GM03348 (cell line): ENCODE measurements around the gene SEL1L2.

Source experiments
- DNase-seq: peaks from one replicate; pipeline ENCODE4 v3.0.0; 2012; ENCODE audit warnings: low spot score

The SEL1L2 gene

DNA sequence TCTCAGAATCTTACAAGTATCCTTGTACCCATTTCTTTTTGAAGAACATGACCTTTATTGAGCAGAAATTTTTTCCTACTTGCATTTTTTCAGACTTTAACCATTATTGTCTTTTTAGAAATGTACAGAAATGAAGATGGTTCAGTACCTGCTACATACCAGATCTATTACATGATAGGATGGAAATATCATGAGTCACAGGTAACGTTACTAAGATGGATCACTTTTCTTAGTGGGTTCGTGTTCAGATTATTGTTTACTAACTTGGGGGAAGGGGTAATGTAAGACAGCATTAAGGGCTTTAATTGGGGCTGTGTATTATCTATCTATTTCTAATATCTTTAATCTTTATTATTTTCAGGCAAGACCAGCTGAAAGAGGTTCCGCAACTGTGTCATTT lies 173.7 kb downstream of the SEL1L2 start:
- no peak for DNase-seq

DNA sequence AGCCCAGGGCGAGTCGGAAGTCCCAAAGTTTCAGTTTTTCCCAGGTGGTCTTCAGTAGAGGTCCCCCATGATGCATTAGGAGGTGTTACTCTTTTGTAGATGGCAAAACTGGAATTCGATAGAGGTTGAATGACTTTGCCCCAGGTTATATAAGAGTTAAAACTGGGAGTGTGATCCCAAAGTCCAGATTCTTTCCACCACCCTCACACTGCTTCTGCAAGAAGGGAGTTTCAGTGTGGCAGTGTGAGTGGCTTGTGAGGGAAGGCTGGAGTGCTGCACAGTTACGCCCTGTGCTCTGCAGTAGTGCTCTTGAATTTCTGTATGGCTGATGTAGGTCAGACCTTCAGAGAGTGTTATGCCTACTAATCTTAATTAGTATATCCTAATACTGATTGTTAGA lies 175.7 kb downstream of the SEL1L2 start:
- DNase-seq, result no peak

DNA sequence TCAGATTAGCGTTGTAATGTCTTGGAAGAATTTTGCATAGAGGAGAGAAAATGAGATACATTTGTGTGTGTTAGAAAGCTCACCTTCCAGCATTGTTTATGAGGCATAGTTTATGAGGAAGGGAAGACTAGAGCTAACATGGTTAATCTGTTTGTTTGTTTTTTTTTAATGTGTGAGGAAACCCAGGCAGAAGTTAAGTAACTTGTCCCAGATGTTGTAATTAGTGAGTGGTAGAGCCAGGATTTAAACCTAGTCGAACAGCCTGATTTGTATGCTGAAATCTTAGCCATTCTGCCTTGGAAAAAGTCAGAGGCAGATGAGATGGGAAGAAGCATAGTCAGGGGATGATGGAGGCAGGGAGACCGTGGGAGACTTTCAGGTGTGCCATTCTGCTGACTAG lies 176.5 kb downstream of the SEL1L2 start:
- DNase-seq, result no peak

DNA sequence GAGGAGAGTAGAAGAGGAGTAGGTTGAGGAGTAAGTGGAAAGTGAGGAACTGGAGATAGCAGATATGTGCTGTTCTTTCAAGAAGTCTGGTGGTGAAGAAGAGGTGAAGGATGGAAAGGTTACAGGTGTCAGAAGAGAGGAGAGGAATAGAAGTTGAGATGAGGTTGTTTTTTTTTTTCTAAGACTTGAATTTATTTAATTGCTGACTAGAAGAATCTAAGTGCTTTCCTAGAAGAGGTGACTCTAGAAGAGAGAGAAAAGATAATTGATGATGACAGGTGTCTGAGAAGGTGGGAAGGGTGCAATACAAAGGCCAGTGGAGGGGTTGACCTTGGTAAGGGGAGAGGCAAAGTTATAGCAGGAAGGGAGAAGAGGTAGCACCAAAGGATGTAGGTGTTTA lies 180.0 kb downstream of the SEL1L2 start:
- DNase-seq, result no peak

DNA sequence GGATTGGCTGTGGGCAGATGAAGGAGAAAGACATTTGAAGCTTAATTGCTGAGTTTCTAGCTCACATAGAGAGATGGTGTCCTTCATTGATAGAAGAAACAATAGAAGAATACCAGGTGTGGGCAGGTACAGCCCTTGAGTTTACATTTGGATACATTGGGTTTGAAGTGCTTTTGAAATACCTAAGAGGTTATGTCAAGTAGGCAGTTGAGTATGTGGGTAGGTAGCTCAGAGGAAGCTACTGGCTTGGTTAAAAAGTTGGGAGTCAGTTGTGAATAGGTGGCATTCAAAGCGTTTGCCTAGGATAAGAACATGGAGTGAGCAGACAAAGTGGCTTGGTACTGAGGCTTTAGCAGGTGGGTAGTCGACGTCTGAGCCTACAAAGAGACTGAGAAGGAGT lies 180.6 kb downstream of the SEL1L2 start:
- DNase-seq, result no peak

DNA sequence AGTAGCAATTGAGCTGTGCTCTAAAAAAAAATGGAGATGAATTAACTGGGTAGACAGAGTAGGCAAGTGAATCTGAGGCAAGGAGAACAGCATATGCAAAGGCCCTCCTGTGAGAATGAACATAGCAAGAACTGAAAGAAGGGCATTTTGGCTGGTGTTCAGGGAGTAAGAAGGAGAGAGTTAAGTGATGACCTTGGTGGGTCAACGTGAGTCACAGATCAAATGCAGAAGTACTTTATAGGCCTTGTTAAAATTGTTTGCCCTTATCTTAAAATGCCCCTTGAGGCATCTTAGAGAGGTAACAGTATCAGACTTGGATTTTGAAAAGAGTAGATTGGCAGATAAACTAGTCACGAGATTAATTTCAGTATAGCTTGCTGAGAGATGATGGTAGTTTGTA lies 181.0 kb downstream of the SEL1L2 start:
- DNase-seq, result no peak

DNA sequence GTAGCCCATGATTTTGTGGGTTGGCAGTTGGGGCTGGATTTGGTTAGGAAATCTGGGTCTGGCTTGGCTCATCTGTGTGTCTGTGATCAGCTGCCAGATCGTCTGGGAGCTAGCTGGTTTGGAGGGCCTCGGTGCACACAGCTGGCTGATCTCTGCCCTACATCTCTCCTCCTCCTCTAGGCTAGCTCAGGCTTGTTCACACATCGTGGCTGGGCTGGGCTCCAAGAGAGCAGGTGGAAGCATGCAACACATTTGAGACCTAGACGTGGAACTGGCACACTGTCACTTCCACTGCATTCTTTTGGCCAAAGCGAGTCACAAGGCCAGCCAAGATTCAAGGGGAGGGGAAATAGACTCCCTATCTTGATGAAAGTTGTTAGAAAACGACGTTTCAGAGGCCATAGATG lies 189.7 kb downstream of the SEL1L2 start:
- peak; percentile 90 for DNase-seq

DNA sequence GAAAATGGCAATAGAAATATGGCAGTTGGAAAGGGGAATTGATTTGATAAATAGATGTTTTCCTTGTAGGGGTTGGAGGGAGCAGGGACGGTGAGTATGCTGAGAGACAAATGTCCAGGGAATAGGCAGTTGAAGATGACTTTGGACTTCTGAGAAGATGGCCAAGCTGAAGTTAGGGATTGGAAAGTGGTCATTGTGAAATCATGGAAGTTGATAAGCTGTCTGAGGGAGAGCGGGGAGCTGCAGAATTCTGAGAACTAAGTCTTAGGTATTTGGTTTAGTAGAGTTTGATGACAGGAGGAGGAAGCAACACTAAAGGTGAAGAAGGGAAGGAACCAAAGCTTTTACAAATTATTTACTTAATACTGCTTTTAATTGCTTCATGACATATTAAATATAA lies 190.4 kb downstream of the SEL1L2 start:
- no peak for DNase-seq
